NCI-H526 treated with DMSO at 0.1 percent for 48 hours (cell line): ENCODE measurements around the gene MPRIP.

Experiments used
- DNase-seq: peaks from one replicate; lab custom pipeline; 2025; lab: John Stamatoyannopoulos, UW

MPRIP gene

DNA sequence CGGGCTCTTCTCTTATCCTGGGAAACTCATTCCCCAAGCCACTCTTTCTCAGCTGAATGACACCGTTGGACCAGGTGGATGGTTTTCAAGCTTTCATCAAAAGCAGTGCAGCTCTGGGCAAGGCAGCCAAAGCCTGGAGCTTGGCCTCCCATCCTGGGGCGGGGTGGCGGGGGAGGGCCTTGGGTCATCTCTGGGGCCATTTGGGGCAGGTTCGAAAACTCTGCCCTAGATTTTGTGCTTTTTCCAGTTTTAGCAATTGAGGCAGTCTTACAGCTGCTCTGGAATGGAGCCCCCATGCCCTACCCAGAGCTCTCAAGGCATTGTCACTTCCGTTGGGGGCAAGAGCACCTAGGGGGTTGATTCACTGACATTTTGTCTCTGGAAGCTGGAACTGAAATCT, 9.1 kb downstream of the MPRIP start:
- DNase-seq, result no peak

DNA sequence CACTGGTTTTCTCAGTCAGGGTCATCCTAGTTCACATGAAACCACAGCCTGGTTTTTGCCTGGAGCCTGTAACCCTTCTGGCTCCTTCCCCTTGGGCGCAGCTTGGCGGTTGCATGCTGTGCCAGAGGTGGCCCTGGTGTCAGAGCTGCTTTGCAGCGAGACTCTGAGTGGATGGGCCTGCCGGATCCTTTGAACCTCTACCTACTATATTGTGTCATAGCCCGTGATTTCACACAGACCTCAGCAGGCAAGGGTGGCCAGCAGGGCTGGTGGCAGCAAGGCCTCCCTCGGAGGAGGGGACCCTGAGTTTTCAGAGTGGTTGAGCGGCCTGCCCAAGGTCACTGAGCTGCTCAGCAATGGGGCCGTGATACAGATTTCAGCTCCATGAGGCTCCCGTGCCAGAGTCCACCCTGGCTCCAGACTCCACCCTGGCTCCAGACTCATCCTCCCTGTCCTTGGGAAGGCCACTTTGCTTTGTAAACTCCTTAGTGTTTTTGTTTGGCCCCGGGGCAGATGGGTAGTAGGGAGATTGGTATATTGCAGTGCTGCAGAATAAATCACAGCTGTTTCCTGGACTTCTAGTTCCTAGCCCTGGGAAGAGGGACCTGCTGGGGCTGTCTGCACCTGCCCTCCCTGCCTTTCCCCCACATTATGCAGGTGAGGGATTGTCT, 9.7 kb downstream of the MPRIP start:
- no peak for DNase-seq

DNA sequence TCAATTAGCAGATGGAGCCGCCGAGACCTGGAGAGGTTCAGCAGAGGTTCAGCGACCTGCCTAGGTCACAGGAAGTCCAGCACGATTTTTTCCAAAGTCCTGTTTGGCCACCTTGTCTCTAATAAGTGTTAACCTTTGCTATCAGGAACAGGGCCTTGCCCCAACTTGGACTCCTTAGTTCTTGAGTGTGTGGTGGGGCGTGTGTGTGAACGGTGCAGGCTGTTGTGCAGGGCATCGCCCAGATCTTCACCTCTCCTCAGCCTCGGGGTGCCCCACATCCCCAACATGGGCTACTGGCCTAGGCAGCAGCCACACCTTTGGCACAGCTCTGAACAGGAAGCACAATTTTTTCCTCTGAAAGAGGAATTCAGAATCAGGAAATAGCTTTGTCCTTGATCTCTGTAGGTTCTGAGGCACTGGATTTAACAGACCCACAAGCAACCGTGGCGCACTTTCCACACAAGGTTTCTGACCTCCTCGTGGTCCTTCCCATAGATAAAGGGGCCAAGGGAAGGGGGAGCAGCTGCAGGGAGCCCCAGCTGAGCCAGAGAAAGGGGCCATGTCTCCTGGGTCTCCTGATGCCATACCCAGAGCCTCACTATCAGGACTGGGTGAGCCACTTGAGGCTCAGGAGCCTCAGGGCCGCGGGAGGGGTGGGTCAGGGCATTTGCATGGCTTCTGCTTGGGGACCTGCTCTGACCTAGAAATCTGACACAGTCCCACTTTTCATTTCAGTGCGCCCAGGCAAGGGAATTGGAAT, 10.4 kb downstream of the MPRIP start:
- no peak for DNase-seq

- DNase-seq, result no peak
Observed at GRCh38 chr17:17053446-17054379, 11.5 kb downstream of the MPRIP start.

DNA sequence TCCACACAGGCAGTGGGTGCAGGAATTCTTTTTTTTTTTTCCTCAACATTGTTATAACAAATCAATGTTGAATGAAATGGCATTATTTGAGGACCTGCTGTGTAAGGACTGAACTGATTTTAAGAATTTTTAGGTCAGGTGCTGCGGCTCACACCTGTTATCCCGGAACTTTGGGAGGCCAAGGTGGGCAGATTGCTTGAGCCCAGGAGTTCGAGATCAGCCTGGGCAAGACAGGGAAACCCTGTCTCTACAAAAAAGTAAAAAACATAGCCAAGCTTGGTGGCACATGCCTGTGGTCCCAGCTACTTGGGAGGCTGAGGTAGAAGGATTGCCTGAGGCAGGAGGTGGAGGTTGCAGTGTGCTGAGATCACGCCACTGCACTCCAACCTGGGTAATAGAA, 12.4 kb downstream of the MPRIP start:
- DNase-seq, result no peak

DNA sequence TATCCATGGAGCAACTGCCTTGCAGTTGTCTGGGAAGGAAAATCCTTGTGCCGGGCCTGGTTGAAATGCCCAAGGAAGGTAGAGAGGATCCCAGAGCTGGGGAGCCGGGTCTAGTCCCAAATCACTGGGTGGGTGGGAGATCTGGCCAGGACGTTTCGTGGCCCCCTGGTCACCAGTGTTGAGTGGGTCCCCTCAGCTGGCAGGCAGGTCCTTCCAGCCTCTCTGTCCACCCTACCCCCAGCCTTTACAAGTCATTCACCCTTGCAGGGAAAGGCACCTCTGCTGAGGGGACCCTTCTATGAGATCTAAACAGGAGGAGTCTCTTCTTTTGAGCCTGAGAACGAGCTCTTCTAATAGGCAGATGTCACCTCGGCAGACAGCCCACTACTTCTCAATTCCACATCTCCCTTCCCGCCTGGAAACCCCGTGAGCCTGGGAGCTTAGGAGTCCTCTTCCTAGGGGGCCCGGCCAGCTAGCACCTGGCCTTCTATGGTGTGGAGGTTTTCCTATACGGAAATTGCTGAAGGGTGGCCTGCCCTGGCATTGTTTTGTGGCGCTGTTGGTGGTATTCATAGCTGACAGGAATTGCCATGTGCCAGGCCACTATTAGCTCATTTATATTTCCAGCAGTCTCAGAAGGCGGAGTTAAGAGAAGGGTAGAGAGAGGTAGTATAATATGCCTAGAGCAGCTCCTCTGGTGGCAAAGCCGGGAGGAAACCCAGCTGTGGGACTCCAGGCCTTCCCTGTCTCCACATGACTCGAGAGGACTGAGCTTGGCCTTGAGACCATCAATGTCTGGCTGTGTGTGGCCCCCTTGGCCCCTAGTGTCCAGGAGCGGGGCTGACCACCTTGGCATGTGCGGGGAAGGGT, 13.3 kb downstream of the MPRIP start:
- DNase-seq, result no peak

DNA sequence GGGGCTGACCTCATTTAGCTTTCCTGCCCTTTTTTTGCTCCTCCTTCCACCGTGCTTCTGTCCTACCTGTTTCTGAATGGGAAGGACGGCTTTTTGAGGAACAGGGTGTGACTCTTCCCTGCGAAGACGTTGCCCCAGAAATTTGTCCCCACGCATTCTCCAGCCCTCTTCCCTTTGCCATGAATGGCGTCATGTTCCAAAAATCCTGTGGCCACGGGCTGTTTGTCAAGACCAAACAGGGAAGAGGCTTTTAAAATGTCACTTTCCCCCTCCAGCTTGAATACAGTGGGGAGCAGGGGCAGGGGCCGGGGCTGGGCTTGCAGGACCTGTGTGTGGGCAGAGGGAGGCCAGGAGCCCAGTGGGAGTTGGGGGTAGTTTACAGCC, 13.9 kb downstream of the MPRIP start:
- DNase-seq, result no peak

GRCh38 chr17:17057057-17057551, 14.8 kb downstream of the MPRIP start:
- no peak for DNase-seq

DNA sequence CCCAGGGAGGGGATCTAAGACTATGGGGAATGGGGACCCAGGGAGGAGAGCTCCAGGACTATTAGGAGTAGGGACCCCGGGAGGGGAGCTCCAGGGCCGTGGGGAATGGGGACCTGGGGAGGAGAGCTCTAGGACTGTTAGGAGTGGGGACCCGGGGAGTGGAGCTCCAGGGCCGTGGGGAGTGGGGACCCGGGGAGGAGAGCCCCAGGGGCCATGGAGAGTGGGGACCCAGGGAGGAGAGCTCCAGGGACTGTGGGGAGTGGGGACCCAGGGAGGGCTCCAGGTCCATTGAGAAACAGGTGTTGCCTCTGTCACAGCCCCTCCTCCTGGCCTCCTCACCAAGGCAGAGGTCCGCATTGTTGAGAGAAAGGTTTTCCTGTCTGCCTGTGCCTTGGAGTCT, 16.0 kb downstream of the MPRIP start:
- DNase-seq, result no peak

GRCh38 chr17:17059301-17059890, 17.1 kb downstream of the MPRIP start:
- no peak for DNase-seq

- no peak for DNase-seq
Observed at GRCh38 chr17:17060001-17060922, 18.0 kb downstream of the MPRIP start.

- DNase-seq, result no peak
Observed at GRCh38 chr17:17060930-17061329, 18.7 kb downstream of the MPRIP start.

DNA sequence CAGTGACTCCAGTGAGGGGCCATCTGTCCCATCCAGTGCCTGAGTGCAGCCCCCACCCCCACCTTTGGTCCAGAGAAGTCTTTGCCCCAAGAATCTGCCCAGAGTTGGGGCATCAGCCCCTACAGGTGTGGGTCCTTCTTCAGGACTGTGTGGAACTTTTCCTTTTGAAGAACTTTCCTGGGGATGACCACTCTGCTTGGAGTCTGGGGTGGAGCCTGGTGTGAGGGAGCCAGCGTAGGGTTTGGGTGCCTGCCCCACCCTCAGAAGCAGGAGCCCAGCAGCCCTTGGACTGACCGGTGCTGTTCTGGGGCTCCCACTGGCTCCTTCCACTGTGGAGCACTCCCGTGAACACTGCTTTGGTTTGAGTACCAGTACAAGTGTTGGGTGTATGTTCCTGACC, 19.3 kb downstream of the MPRIP start:
- no peak for DNase-seq

DNA sequence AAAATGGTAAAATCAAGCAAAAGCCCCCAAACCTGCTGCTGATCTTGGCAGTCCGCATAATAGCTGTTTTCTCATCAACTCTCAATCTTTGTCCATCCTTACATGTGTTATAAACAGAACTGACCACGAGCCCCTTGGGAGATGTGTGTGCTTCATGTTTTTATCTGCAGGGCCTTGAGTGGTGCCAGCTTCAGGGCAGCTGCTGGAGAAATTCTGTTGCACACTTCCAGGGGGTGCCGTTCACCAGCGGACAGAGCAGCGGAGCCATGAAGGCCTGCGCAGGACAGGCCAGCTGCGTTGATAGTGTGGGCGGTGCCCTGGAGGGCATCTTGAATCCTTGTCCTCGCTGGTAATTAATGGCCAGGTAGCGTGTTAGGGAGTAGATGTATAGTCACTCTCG, 20.1 kb downstream of the MPRIP start:
- DNase-seq, result no peak

GRCh38 chr17:17062866-17063265, 20.6 kb downstream of the MPRIP start:
- no peak for DNase-seq

- DNase-seq, result no peak
Observed at GRCh38 chr17:17063546-17064122, 21.4 kb downstream of the MPRIP start.

- no peak for DNase-seq
Observed at GRCh38 chr17:17064322-17064721, 22.1 kb downstream of the MPRIP start.

DNA sequence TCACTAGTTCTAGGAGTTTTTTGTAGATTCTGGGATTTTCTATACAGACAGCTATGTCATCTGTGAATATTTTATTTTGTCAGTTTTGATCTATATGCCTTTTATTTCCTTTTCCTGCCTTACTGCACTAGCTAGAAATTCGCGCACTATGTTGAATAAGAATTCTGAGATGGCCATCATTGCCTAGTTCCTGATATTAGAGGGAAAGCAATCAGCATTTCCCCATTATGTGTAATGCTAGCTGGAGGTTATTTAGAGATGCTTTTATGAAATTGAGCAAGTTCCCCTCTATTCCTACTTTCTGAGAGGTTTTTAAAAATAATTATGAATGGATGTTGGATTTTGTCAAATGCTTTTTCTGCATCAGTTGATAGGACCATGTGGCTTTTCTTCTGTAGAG, 23.8 kb downstream of the MPRIP start:
- no peak for DNase-seq

DNA sequence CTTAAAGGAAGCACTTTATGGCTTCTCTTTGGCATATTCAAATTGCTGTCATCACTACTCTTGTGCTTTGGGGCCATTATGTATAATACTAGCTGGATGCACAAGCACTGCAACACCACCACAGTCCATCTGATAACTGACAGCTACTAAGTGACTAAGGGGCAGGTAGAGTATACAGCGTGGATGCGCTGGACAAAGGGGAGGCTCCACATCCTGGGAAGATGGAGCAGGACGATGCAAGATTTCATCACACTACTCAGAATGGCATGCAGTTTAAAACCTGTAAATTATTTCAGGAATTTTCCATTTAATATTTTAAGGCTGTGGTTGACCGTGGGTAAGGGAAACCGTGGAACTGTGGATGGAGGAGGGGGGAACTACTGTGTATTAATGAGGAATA, 25.0 kb downstream of the MPRIP start:
- DNase-seq, result no peak

GRCh38 chr17:17069849-17070248, 27.6 kb downstream of the MPRIP start:
- no peak for DNase-seq
